ENCODE results near the gene FAIM2. TPM values are rescaled to one million over a fixed set of nuclear protein-coding genes. Genes with fewer than 3 reads are reported as not detected.

Gene FAIM2
- total RNA-seq, 4 donors from 2014 or later, result 0.13 to 1.1 TPM; not detected in 2

DNA sequence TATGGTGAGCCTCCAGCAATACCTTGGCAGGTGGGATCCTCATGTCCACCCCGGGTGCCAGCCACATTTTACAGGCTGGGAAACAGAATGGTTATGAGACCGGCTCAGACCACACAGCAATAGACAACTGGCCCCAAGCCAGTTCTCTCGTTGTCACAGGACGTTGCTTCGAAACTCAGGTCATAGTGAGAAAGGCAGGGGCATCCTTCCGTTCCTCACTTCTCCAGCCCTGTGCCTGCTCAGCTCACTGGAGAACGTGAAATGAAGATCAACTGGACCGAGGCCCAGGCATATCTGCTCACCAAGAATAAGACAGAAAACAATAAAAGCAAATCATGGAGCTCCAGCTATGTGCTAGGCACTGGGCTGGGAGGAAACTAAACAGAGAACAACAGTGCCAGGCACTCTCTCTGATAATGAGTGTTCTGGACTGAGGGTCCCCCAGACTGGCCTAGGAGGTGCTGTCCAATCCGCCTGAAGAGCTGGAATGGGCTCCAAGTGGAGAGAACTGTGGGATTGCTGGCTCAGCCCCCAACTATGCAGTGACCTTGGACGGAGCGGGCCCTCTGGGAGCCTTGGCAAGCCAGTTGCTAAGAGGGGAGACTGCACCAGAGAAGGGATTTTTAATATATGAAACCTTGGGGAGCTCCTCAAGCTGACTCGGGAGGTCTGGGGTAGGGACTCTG is 18.8 kb upstream of the FAIM2 start:
- intact Hi-C loops (cut with DNase I; ENCODE audit: low total_unique reads) (no loop called here), in situ Hi-C loops (cut with MboI; ENCODE audit: low sequenced_read_pairs in 4 of 4) (no loop called here)
- no peak for ATAC-seq
- Histone ChIP-seq H3K36me3 (no peaks in the 10 kb centered on the region), H3K4me1 (no peaks in the 10 kb centered on the region), H3K4me3 (no peak overlapping the region), H3K27ac (no peak overlapping the region), H3K9me3 (no peaks in the 10 kb centered on the region), H3K27me3 (no peaks in the 10 kb centered on the region)
- TF ChIP-seq POLR2A (IDR thresholded peaks at IDR 0.05), result no peak
- TF ChIP-seq, protein P1, sequence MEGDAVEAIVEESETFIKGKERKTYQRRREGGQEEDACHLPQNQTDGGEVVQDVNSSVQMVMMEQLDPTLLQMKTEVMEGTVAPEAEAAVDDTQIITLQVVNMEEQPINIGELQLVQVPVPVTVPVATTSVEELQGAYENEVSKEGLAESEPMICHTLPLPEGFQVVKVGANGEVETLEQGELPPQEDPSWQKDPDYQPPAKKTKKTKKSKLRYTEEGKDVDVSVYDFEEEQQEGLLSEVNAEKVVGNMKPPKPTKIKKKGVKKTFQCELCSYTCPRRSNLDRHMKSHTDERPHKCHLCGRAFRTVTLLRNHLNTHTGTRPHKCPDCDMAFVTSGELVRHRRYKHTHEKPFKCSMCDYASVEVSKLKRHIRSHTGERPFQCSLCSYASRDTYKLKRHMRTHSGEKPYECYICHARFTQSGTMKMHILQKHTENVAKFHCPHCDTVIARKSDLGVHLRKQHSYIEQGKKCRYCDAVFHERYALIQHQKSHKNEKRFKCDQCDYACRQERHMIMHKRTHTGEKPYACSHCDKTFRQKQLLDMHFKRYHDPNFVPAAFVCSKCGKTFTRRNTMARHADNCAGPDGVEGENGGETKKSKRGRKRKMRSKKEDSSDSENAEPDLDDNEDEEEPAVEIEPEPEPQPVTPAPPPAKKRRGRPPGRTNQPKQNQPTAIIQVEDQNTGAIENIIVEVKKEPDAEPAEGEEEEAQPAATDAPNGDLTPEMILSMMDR (IDR thresholded peaks at IDR 0.05 in 4 of 5, conservative IDR thresholded peaks at IDR 0.05 in 1 of 5), result no peak
- no peak for DNase-seq

DNA sequence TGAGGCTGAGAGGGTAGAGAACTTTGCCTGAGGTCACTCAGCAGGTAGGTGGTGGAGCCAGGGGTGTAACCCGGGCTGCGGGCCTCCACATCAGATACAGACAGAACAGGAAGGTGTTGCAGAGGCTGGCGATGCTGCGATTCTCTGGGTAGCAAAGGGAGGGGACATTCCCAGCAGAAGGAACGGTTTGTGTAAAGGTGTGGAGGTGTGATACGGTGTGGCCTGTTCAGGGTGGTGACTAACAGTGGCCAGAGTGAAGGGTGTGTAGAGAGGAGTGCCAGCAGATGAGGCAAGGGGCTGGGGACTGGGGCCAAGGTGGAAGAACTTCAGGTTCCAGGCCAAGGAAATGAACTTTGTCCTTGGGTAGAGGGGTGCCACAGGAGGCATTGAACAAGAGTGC is 18.2 kb upstream of the FAIM2 start:
- in situ Hi-C loops (cut with MboI; ENCODE audit: low sequenced_read_pairs in 4 of 4), result no loop called here
- Histone ChIP-seq H3K4me1 (no peaks in the 10 kb centered on the region), H3K27ac (no peak overlapping the region), H3K36me3 (no peaks in the 10 kb centered on the region), H3K9me3 (no peaks in the 10 kb centered on the region), H3K4me3 (no peak overlapping the region), H3K27me3 (no peaks in the 10 kb centered on the region)
- no peak for DNase-seq
- TF ChIP-seq, protein P1 (IDR thresholded peaks at IDR 0.05 in 4 of 5, conservative IDR thresholded peaks at IDR 0.05 in 1 of 5), result no peak
- no peak for TF ChIP-seq POLR2A (IDR thresholded peaks at IDR 0.05)
- intact Hi-C loops (cut with DNase I; ENCODE audit: low total_unique reads), result no loop called here
- ATAC-seq, result no peak

DNA sequence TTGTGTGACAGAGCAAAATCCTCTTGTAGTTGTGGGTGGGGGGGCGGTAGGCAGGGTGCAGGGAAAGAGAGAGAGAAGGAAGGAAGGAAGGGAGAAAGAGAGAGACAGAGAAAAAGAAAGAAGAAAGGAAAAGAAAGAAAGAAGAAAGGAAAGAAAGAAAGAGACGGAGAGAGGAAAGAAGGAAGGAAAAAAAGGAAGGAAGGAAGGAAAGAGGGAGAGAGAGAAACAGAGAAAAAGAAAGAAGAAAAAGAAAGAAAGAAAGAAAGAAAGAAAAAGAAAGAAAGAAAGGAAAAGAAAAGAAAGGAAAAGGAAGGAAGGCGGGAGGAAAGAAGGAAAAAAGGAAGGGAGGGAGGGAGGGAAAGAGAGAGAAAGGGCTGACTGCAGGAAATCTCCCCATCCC is 17.6 kb upstream of the FAIM2 start:
- DNase-seq, result no peak
- Histone ChIP-seq H3K9me3 (no peaks in the 10 kb centered on the region), H3K27me3 (no peaks in the 10 kb centered on the region), H3K27ac (no peak overlapping the region), H3K36me3 (no peaks in the 10 kb centered on the region), H3K4me3 (no peak overlapping the region), H3K4me1 (no peaks in the 10 kb centered on the region)
- no peak for TF ChIP-seq POLR2A (IDR thresholded peaks at IDR 0.05)
- TF ChIP-seq, protein P1 (IDR thresholded peaks at IDR 0.05 in 4 of 5, conservative IDR thresholded peaks at IDR 0.05 in 1 of 5), result no peak
- intact Hi-C loops (cut with DNase I; ENCODE audit: low total_unique reads), result no loop called here
- in situ Hi-C loops (cut with MboI; ENCODE audit: low sequenced_read_pairs in 4 of 4), result no loop called here
- no peak for ATAC-seq

DNA sequence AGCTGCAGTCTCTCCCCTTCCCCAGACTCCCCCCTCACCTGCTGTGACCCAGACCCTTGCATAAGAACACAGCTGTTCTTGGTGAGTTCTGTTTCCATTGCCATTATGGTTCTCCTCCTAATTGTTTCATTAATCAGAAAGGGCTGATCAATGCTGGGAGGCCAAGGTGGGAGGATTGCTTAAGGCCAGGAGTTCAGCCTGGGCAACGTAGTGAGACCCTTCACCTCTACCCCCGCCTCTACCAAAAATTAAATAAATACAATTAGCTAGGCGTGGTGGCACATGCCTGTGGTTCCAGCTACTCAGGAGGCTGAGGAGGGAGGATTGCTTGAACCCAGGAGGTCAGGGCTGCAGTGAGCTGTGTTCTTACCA is 17.2 kb upstream of the FAIM2 start:
- H3K4me1 ChIP-seq, result no peaks in the 10 kb centered on the region
- DNase-seq (no peak), ATAC-seq (no peak)
- intact Hi-C loops (cut with DNase I; ENCODE audit: low total_unique reads) (no loop called here), in situ Hi-C loops (cut with MboI; ENCODE audit: low sequenced_read_pairs in 4 of 4) (no loop called here)
- no peak overlapping the region for H3K27ac ChIP-seq
- H3K4me3 ChIP-seq, result no peak overlapping the region
- TF ChIP-seq, protein P1 (IDR thresholded peaks at IDR 0.05 in 4 of 5, conservative IDR thresholded peaks at IDR 0.05 in 1 of 5), result no peak
- no peak for TF ChIP-seq POLR2A (IDR thresholded peaks at IDR 0.05)
- H3K36me3 ChIP-seq, result no peaks in the 10 kb centered on the region
- H3K9me3 ChIP-seq, result no peaks in the 10 kb centered on the region
- H3K27me3 ChIP-seq, result no peaks in the 10 kb centered on the region
